HCT116 (cell line): ENCODE data around the gene BAHCC1. TPM values are rescaled to one million over a fixed set of nuclear protein-coding genes. Genes with fewer than 3 reads are reported as not detected.

Experiments used
- ATAC-seq: fragments of 200-7000 bp; cut with Tn5 transposase; 2 replicates; pipeline ENCODE4 v1.9.1; 2020; ENCODE audit warnings: mild to moderate bottlenecking, moderate library complexity
- BruUV-seq: library from RNA; stranded (reverse); fragments of 400-500 nt; replicated peaks from 2 replicates; lab custom pipeline; 2021; lab: Mats Ljungman, UMichigan
- CTCF ChIA-PET: fragments of 300-600 bp; sonication (Branson Sonifier 250); formaldehyde crosslinking; loops from one replicate; lab custom pipeline; 2021; ENCODE audit warnings: antibody characterized with exemption; lab: Charles Lee
- POLR2A ChIA-PET: fragments of 300-600, 350-600 bp; sonication (Branson Sonifier 250); formaldehyde crosslinking; loops from one replicate; lab custom pipeline; 2021; ENCODE audit warnings: antibody characterized with exemption; lab: Charles Lee
- RAD21 ChIA-PET, 2 experiments: fragments of 300-600 bp; sonication (Branson Sonifier 250); formaldehyde crosslinking; loops; one replicate each; lab custom pipeline; 2023; ENCODE audit warnings: low total read pairs in 2 of 2; ENCODE audit not compliant: uncharacterized antibody in 2 of 2, unreplicated experiment in 2 of 2, low non-redundant PET in 1 of 2; lab: Charles Lee
- DNase-seq: peaks from one replicate; pipeline ENCODE4 v3.0.0-alpha.2; 2010; ENCODE audit warnings: low read depth, low spot score
- H2AFZ ChIP-seq: fragments of 200-600 bp; shearing (Covaris generic), sonication (generic); 2 replicates; pipeline ENCODE4 v1.6.1; 2017; ENCODE audit warnings: low read depth, mixed run types, mixed read lengths, antibody characterized with exemption, low read length; ENCODE audit not compliant: poor library complexity, severe bottlenecking
- H3K27ac ChIP-seq: 2 replicates; pipeline ENCODE4 v1.5.1; 2012; ENCODE audit warnings: low read depth, low read length
- H3K27me3 ChIP-seq: fragments of 200-600 bp; sonication (generic); 2 replicates; pipeline ENCODE4 v1.6.1; 2016; ENCODE audit warnings: mixed run types, low read length, mixed read lengths; ENCODE audit not compliant: insufficient read depth
- H3K36me3 ChIP-seq, 2 experiments: fragments of 200-500 bp in 1 of 2; fragments of 200-600 bp in 1 of 2; sonication (Bioruptor generic) in 1 of 2; sonication (generic) in 1 of 2; 2 replicates each; pipeline versions ENCODE4 v1.5.1 to v1.6.1; 2014 to 2016; ENCODE audit warnings: low read length in 2 of 2, inconsistent platforms in 1 of 2, mixed read lengths in 1 of 2, mixed run types in 1 of 2; ENCODE audit not compliant: insufficient read depth in 2 of 2, control insufficient read depth in 1 of 2
- H3K4me1 ChIP-seq, 2 experiments: fragments of 200-600 bp in 1 of 2; sonication (generic) in 1 of 2; 2 replicates each; pipeline versions ENCODE4 v1.5.1 to v1.6.1; 2012 to 2017; ENCODE audit warnings: low read length in 2 of 2, inconsistent platforms in 1 of 2, mild to moderate bottlenecking in 1 of 2, mixed read lengths in 1 of 2, mixed run types in 1 of 2, moderate library complexity in 1 of 2; ENCODE audit not compliant: insufficient read depth in 2 of 2, control insufficient read depth in 1 of 2
- H3K4me2 ChIP-seq: fragments of 200-600 bp; sonication (generic); 2 replicates; pipeline ENCODE4 v1.6.1; 2017; ENCODE audit warnings: mixed run types, low read length, mixed read lengths
- H3K4me3 ChIP-seq, 2 experiments: fragments of 200-600 bp in 1 of 2; sonication (generic) in 1 of 2; replicated peaks in 1 of 2; 2 replicates each; pipeline ENCODE4 v1.5.1; 2011 to 2016; ENCODE audit warnings: low read length in 2 of 2, control low read depth in 1 of 2, low read depth in 1 of 2, mild to moderate bottlenecking in 1 of 2, mixed read lengths in 1 of 2, mixed run types in 1 of 2
- H3K79me2 ChIP-seq: fragments of 200-600 bp; sonication (generic); 2 replicates; pipeline ENCODE4 v1.6.1; 2017; ENCODE audit warnings: mild to moderate bottlenecking, mixed run types, low read length, moderate library complexity, mixed read lengths; ENCODE audit not compliant: insufficient read depth
- H3K9ac ChIP-seq: fragments of 200-600 bp; sonication (generic); 2 replicates; pipeline ENCODE4 v1.6.1; 2016; ENCODE audit warnings: low read length, mixed read lengths
- H3K9me2 ChIP-seq: fragments of 200-600 bp; sonication (generic), shearing (Covaris generic); 2 replicates; pipeline ENCODE4 v1.6.1; 2017; ENCODE audit warnings: mixed run types, mild to moderate bottlenecking, moderate library complexity; ENCODE audit not compliant: insufficient read depth
- H3K9me3 ChIP-seq, 2 experiments: fragments of 200-500 bp in 1 of 2; fragments of 200-600 bp in 1 of 2; sonication (Bioruptor generic) in 1 of 2; sonication (generic) in 1 of 2; 2 replicates each; pipeline ENCODE4 v1.6.1; 2014 to 2017; ENCODE audit warnings: low read length in 2 of 2, mixed read lengths in 2 of 2, inconsistent platforms in 1 of 2, low read depth in 1 of 2, mild to moderate bottlenecking in 1 of 2, mixed run types in 1 of 2, moderate library complexity in 1 of 2; ENCODE audit not compliant: control insufficient read depth in 1 of 2, insufficient read depth in 1 of 2
- H4K20me1 ChIP-seq: fragments of 200-600 bp; sonication (generic), shearing (Covaris generic); 2 replicates; pipeline ENCODE4 v1.6.1; 2017; ENCODE audit warnings: mixed run types, mild to moderate bottlenecking, moderate library complexity; ENCODE audit not compliant: insufficient read depth
- CBX3 ChIP-seq: IDR thresholded peaks from 2 replicates; pipeline ENCODE4 v1.6.1; 2012; ENCODE audit warnings: low read depth
- CEBPB ChIP-seq: IDR thresholded peaks from 2 replicates; pipeline ENCODE4 v1.6.1; 2012; ENCODE audit warnings: low read depth
- RAD21 ChIP-seq: IDR thresholded peaks from 2 replicates; pipeline ENCODE4 v1.6.1; 2012; ENCODE audit warnings: low read depth, mild to moderate bottlenecking
- YY1 ChIP-seq: IDR thresholded peaks from 2 replicates; pipeline ENCODE4 v1.6.1; 2011; ENCODE audit warnings: low read length, low read depth, moderate library complexity, mild to moderate bottlenecking; ENCODE audit not compliant: insufficient replicate concordance; ENCODE audit errors: extremely low read depth
- ZBTB33 ChIP-seq: IDR thresholded peaks from 2 replicates; pipeline ENCODE4 v1.6.1; 2011; ENCODE audit warnings: mild to moderate bottlenecking, low read length, moderate library complexity; ENCODE audit not compliant: insufficient replicate concordance; ENCODE audit errors: extremely low read depth
- ZFX ChIP-seq: fragments of 450-650 bp; IDR thresholded peaks from 2 replicates; pipeline ENCODE4 v1.6.1; 2017
- intact Hi-C: fragments of 100-400 bp; cut with micrococcal nuclease; formaldehyde crosslinking; loops from 2 replicates; pipeline ENCODE4 v1.10.0; 2022
- total RNA-seq: library from RNA; stranded (reverse); gene quantifications from one replicate; pipeline ENCODE4 v1.2.1, GENCODE V29; 2021; ENCODE audit not compliant: unreplicated experiment
- TF ChIP-seq, protein P1 (sequence below): IDR thresholded peaks from 2 replicates; pipeline ENCODE4 v1.6.1; 2012; ENCODE audit warnings: low read depth

Gene BAHCC1
- total RNA-seq, 1 experiment from 2014 or later, result 45.2 TPM

DNA sequence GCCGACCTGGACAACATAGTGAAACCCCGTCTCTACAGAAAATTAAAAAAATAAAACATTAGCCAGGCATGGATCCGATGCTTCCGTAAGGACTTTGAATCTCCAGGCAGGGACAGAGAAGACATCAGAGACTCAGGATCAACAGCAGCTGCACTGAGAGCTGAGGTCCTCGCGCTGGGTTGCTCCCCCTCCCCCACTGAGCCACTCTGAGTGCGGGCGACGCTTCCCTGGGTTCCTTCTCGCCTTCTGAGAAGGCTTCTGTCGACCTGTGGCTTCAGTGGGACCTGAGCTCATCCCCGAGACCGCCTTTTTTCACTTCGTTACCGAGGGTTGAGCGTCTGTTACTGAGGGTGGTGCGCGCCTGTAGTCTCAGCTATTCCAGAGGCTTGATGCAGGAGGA, 96.9 kb downstream of the BAHCC1 start:
- no peaks in the 10 kb centered on the region for H4K20me1 ChIP-seq
- ATAC-seq (no peak), DNase-seq (no peak)
- H3K4me1 ChIP-seq, result peaks cover 19 to 53% of the 10 kb centered on the region in 2 experiments
- no peak overlapping the region for H3K4me2 ChIP-seq
- H3K27me3 ChIP-seq, result no peaks in the 10 kb centered on the region
- H3K36me3 ChIP-seq, result no peaks in the 10 kb centered on the region
- TF ChIP-seq, protein P1, sequence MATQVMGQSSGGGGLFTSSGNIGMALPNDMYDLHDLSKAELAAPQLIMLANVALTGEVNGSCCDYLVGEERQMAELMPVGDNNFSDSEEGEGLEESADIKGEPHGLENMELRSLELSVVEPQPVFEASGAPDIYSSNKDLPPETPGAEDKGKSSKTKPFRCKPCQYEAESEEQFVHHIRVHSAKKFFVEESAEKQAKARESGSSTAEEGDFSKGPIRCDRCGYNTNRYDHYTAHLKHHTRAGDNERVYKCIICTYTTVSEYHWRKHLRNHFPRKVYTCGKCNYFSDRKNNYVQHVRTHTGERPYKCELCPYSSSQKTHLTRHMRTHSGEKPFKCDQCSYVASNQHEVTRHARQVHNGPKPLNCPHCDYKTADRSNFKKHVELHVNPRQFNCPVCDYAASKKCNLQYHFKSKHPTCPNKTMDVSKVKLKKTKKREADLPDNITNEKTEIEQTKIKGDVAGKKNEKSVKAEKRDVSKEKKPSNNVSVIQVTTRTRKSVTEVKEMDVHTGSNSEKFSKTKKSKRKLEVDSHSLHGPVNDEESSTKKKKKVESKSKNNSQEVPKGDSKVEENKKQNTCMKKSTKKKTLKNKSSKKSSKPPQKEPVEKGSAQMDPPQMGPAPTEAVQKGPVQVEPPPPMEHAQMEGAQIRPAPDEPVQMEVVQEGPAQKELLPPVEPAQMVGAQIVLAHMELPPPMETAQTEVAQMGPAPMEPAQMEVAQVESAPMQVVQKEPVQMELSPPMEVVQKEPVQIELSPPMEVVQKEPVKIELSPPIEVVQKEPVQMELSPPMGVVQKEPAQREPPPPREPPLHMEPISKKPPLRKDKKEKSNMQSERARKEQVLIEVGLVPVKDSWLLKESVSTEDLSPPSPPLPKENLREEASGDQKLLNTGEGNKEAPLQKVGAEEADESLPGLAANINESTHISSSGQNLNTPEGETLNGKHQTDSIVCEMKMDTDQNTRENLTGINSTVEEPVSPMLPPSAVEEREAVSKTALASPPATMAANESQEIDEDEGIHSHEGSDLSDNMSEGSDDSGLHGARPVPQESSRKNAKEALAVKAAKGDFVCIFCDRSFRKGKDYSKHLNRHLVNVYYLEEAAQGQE, result no peak
- TF ChIP-seq CEBPB, result no peak
- no peaks in the 10 kb centered on the region for H3K9me2 ChIP-seq
- H3K27ac ChIP-seq, result no peak overlapping the region
- POLR2A ChIA-PET, result interaction anchor here (1.0 to 3.5 kb wide), 5 partner anchors 15 to 60 kb away, joined by 3 to 20 read pairs (median 5); partner anchors contain the start of genes ACTG1 and FAAP100
- H3K79me2 ChIP-seq, result no peaks in the 10 kb centered on the region; the same call in 1 of the 2 replicates
- intact Hi-C loops, result no loop called here
- H3K9me3 ChIP-seq, result no peaks in the 10 kb centered on the region
- H3K4me3 ChIP-seq, result no peak overlapping the region
- RAD21 ChIA-PET, result no interaction called here
- no peak overlapping the region for H3K9ac ChIP-seq
- no peak overlapping the region for H2AFZ ChIP-seq
- BruUV-seq, result no TSS peak
- CTCF ChIA-PET, result no interaction called here

GRCh38 chr17:81492706-81493105, 97.4 kb downstream of the BAHCC1 start:
- intact Hi-C loops, result no loop called here
- no peaks in the 10 kb centered on the region for H3K27me3 ChIP-seq
- no peak for DNase-seq
- peaks cover 14 to 48% of the 10 kb centered on the region in 2 experiments for H3K4me1 ChIP-seq
- H3K36me3 ChIP-seq, result no peaks in the 10 kb centered on the region
- no TSS peak for BruUV-seq
- ATAC-seq, result no peak
- H3K9me3 ChIP-seq, result no peaks in the 10 kb centered on the region
- POLR2A ChIA-PET, result interaction anchor here (1.3 to 3.5 kb wide), 4 partner anchors 15 to 26 kb away, joined by 4 to 20 read pairs (median 6); partner anchors contain the start of gene ACTG1
- no peak overlapping the region for H3K9ac ChIP-seq
- no peak overlapping the region for H3K4me3 ChIP-seq
- no peak overlapping the region for H3K27ac ChIP-seq
- TF ChIP-seq ZBTB33 (no peak), ZFX (no peak), YY1 (no peak), RAD21 (no peak), CBX3 (no peak)
- H3K4me2 ChIP-seq, result no peak overlapping the region
- CTCF ChIA-PET, result no interaction called here
- no peaks in the 10 kb centered on the region for H3K9me2 ChIP-seq
- no peaks in the 10 kb centered on the region; the same call in 1 of the 2 replicates for H3K79me2 ChIP-seq
- H2AFZ ChIP-seq, result no peak overlapping the region
- no peaks in the 10 kb centered on the region for H4K20me1 ChIP-seq
- RAD21 ChIA-PET, result no interaction called here
